ENCODE data around the gene CDC6.

The CDC6 gene

DNA sequence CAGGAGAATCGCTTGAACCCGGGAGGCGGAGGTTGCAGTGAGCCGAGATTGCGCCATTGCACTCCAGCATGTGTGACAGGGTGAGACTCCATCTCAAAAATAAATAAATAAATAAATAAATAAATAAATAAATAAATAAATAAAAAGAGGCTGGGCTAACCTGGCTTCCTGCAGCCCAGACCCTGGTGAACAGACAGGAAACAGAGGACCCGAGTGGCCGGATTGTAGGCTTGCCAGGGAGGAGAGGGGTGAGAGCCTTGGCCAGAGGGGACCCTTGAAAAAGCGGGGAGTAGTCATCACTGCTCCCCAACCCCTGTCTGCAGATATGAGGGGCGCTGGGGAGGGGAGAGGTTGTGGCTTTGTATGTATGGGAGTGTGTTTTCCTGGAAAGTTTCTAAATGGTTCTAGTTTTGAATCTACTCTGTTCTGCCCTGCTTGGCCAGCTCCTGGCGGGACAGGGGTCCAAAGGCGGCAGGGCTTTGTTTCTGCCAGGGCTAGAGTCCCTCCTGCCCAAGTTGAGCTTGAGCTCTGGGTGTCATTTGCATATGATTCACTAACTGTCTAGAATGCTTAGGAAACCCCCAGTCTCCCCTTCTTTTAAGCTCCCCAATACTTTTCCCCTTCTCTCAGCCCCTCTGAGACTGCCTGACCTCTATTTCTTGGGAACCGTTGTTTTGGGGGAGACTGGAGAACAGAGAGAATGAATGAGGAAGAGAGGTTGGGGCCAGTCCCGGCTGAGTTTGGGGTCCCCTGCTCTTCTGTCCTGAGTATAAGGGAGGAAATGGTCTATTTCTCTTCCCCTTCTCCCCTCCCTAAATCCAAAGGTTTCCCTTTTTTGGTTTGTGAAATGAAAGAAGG lies 37.7 kb downstream of the CDC6 start:
- DNase-seq = no peak

DNA sequence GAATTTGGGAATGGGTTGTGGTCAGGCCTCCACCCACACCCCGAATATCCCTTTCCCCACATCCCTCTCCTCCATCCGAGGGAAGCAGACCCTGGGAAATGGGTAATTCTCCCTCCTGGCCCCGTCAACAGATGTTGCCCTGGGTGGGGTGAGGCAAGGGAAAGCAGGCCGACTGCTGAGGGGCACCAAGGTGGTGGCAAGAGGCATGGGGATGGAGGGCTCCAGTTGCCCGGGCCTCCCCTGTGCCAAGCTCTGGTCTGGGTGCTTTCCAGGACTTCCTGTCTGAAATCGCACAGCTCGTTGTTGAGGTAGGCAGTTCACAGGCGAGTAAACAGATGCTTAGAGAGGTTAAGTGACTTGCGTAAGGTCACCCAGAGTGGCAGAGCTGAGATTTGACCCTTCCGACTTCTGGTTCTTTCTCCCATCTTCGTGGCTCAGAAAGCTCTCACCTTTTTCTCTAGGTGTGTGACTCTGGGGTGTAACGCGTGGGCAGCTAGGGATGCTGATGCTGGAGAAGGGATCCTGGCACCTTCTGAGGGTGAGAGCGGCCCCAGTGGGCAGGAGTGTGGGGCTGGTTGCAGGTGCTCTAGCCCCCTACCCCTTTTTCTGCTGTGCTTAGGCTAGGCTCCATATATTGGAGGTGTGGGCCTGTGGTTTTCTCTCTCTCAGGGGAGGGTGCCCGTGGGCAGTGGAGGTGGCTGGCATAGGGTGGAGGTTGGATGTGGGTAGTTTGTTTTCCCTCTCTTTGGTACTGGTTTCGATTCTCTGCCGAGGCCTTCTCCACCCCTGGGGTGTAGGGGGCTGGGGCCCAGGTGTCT lies 38.5 kb downstream of the CDC6 start:
- DNase-seq = peak; percentile 44

DNA sequence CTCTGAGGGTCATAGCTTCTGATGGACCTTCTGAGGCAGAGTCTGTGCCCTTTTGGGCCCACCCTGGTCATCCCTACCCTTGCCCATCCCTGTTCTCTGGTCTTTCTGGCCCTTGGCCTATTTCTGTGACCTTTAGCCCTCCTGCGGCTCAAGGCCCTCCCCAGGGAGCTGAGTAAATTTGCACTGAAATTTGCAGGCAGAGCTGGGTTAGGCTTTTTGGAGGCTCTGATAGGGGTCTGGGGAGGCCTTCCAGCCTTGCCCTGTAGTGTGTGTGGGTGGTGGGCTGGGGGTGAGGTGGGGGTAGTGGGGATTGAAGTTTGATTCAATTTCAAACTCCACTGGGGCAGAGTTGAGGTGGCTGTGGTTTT lies 39.1 kb downstream of the CDC6 start:
- no peak for DNase-seq

DNA sequence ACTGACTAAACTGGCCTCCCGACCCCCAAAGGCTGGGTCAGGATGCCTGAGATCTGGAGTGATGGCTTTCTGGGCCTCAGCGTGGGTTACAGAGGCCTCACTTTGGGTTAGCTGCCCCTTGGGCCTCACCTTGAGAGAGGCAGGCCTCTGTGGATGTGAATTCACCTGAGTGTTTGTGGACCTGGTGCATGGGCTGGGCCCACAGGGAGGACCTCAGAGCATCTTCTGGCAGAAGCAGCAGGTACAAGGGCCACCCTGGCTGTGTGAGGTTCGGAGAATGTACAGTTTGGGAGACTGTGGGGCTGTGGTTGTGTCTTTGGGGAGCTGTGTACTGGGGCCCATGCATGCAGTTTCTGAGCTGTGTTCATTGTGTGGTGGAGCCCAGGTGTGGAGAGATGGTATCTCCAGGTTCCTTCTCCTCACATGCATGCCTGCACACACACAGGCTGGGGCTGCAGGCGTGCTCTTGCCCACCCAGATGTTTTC lies 39.6 kb downstream of the CDC6 start:
- DNase-seq = no peak

DNA sequence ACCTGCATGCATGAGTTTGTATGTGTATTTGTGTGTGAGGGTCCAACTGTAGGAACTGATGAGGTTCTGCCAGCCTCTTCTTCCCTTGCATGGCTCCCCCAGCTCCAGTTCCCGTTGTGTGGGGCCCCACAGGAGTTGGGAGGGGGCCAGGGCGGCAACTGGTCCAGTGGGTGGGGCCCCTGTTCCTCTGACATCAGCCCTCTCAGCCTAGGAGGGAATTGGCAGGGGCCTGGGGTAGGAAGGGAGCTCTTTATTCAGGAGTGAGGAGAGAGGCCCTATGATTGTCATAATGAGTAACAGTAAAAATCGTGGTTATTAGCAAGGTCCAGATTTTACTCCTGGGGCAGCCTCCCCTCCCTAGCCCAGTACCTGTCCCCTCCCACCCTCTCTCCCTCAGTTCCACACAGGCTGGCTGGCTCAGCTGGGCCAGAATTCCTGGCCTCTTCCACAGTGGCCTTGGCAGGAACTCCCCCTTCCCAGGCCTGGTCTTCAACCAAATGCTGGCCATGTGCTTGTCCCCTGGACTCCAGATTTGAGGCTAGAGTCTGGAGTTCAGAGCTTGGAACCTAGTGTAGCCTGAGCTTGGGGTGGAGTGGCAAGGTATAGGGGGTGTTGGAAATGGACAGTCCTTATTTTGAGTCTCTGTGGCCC lies 40.2 kb downstream of the CDC6 start:
- DNase-seq = no peak

DNA sequence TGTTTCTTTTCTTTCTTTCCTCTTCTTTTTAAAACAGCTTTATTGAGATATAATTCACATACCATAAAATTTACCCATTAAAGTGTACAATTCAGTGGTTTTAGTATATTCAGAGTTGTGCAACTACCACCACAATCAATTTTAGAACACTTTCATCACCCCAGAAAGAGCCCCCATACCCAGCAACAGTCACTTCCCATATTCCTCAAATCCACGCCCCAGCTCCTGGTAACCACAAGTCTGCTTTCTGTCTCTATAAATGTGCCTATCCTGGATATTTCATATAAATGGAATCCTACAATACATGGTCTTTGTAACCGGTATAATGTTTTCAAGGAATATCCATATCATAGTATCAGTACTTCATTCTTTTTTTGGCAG lies 40.7 kb downstream of the CDC6 start:
- no peak for DNase-seq

DNA sequence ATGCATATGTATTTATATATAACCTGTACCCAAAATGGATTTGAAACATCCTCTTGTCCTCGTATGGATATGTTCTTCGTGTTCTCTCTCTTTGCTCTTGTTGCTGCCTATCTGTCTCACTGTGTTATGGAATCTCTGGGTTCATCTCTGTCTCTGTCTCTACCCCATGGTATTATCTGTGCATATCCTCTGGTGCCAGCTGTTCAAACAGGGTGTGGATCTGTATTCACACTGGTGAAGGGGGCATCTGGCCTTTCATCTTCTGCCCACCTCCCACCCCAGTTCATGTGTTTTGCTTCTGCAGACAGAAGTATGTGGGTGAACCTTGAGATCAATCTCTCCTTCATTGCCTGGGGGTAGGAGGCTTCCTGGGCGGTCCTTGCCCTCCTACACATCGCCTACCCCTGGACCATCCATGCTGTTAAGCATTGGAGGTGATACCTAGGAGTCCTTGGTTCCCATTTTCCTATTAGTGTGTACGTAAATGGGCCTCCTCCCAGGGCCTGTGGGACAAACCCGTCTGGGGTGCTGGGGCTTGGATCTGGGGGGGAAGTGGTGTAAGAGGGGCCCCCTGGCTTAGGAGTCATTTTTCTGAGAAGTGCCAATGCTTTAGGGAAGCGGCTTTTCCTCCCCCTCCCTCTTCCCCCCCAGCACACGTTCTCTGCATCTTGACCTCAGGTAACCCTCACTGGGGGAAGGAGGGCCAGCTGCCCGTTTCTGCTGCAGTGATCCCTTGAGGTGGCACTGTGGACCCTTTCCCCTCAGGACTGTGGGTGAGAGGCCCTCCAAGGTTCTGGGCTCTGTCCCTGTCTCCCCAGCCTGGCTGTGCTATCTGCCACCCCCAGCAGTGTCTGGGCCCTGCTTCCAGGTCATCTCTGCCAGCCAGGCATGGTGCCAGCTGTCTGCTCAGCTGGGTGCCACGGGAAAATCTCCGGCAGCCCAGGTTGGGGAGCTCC lies 42.4 kb downstream of the CDC6 start:
- DNase-seq = peak; percentile 85

DNA sequence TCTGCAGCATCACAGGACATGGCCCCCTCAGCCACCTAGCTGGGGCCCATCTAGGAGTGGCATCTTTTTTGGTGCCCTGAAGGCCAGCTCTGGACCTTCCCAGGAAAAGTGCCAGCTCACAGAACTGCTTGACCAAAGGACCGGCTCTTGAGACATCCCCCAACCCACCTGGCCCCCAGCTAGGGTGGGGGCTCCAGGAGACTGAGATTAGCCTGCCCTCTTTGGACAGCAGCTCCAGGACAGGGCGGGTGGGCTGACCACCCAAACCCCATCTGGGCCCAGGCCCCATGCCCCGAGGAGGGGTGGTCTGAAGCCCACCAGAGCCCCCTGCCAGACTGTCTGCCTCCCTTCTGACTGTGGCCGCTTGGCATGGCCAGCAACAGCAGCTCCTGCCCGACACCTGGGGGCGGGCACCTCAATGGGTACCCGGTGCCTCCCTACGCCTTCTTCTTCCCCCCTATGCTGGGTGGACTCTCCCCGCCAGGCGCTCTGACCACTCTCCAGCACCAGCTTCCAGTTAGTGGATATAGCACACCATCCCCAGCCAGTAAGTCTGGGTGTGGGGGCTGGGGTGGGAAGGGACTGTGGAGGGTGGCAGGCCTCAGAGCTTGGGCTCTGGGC lies 43.3 kb downstream of the CDC6 start:
- no peak for DNase-seq

DNA sequence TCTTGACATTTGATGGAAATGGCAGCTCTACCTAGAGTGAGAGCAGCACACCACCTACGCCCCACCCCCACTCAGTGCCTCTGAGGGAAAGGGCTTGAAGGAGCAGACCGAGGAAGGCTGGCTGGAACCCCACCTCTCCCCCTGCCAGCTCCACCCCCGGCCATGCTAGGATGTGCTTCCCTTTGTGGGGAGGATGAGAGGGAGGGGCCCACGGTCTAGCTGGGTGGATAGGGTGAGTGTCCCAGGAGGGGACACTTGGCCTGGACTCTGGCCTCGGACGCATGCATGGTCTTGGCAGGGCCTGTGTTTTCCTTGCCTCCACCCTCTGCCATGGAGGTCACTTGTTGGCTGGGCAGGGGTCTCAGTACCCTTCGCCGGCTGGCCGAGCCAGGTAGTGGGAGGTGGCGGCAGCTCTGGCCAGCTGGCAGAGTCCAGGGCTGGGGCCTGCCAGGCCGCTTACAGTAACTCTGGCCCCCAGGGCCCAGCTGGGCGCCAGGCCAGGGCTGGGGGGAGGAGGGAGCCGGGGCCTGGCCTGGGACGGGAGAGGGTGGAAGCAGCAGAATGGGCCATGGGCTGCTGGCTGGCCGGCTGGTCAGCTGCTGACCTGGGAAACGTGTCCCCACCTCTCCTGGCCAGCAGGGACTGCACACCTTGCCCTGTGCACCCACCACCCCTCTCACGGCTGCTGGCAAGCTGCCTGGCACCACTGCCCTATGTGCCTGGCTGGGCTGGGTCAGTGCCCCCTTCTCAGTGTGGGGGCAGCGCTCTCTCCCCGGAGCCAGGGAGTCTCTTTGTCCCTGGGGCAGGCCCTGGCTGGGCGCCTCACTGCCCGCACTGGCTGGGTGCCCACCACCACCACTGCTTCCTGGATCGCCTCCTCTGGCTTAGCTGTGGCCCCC lies 44.3 kb downstream of the CDC6 start:
- no peak for DNase-seq

DNA sequence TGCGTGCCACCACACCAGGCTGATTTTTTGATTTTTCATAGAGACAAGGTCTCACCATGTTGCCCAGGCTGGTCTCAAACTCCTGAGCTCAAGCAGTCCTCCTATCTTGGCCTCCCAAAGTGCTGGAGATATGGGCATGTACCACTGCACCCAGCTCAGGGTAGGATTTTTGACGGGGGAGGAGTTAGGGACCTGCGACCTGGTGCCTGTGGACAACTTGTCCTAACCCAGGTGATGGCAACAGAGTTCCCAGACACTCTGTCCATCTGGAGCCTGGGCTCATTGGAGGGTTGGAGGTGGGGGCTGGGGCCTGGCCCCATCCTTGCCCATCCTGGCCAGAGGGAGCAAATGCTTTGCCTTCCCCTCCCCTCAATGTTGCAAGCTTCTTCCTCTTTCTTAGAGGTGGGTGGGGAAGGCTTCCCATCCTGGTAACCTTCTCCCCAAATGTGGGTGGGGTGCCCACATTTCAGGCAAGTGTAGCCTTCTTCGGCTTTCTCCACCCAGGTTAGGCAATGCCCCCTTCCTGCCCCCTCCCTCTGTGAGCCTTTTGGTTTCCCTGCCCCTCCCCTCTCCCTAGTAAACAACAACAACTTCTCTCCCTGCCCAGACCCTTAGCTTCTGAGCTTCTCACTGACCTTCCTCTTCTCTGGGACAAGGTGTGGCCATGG lies 46.2 kb downstream of the CDC6 start:
- DNase-seq = peak; percentile 62

DNA sequence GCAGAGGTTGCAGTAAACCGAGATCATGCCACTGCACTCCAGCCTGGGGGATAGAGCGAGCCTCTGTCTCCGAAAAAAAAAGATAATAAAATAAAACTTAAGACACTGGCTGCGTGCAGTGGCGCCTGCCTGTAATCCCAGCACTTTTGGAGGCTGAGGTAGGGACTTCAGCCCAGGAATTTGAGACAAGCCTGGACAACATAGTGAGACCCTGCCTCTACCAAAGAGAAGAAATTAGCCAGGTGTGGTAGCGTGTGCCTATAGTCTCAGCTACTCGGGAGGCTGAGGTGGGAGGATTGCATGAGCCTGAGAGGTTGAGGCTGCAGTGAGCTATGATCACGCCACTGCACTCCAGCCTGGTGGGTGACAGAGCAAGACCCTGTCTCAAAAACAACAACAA lies 47.9 kb downstream of the CDC6 start:
- no peak for DNase-seq

DNA sequence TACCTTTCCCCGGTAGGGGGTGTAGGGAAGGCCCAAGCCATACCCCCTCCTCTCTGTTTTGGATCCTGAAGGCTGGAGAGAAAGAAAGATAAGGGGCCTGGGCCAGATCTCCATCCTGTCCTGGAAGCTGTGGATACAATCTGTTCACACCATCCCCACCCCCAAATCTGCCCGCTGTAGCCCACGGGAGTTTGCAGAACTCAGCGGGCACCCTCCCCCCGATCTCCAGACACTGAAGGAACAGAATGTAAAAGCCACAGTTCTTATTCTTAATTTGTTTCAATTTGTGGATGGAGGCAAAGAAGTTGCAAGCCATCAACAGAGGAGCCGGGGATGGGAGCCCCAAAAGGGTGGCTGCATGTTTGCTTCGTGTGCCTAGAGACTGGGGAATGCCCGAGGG lies 49.7 kb downstream of the CDC6 start:
- DNase-seq = no peak

DNA sequence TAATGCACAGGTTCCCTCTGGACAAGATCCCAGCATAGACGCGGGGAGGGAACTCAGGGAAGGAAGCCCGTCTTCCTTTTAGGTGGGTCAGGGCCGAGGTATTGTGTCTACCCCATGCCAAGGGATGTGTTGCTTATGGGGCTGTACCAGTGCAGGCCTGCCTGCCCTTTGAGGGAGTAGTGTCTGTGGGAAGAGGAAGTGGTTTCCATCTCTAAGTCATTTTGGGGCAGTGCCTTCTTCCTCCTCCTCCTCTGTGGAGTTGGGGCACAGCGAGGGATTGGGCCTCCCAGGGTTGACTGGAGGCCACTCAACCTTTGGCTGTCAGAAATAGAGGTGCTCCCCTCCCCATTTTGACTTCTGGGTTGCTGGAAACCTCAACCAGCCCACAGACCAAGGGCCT lies 50.4 kb downstream of the CDC6 start:
- peak; percentile 36 for DNase-seq

DNA sequence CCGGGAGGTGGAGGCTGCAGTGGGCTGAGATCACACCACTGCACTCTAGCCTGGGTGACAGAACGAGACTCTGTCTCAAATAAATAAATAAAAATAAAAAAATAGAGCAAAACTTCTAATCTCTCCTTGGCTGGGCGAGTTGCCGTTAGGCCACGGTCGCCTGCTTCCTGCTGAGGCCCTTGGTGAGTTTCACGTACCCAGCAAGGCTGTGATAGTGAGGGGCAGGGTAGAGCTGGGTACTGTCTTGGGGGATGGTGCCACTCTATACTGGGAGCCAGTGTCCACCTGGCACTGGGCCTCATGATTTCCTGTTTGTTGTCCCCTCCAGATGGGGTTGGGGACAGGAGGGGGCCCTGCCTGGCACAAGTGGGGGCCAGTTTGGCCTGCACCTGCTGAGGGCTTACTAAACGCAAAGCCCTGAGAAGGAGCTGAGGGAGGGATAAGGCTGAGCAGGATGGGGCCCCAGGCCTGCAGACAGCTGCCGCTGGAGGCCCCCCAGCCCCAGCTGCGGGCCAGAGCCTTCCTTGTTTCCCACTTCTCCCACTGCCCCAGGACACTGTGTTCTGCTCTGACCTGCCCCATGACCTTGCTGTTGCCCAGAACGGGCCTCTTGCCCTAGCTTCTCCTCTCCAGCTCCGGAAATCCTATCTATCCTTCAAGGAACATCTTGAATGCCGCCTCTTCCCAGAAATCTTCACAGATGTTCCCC lies 51.4 kb downstream of the CDC6 start:
- DNase-seq = peak; percentile 41

DNA sequence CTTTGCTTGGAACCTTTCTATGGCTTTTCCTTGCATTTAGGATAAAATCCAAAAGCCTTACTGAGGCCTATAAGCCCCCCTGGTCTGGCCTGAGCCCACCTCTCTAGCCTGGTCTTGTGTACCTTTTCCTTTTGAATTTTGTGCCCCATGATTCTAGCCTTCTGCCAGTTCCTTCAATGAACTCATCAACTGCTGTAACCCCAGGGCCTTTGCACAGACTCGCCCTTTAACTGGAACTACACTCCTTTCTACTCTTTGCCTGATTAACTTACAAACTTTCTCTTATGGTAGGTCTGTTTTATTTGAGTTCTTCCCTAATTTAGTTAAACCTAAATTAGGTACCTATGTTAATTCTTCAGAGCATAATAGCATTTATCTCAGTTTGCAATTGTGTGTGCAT lies 52.6 kb downstream of the CDC6 start:
- no peak for DNase-seq

DNA sequence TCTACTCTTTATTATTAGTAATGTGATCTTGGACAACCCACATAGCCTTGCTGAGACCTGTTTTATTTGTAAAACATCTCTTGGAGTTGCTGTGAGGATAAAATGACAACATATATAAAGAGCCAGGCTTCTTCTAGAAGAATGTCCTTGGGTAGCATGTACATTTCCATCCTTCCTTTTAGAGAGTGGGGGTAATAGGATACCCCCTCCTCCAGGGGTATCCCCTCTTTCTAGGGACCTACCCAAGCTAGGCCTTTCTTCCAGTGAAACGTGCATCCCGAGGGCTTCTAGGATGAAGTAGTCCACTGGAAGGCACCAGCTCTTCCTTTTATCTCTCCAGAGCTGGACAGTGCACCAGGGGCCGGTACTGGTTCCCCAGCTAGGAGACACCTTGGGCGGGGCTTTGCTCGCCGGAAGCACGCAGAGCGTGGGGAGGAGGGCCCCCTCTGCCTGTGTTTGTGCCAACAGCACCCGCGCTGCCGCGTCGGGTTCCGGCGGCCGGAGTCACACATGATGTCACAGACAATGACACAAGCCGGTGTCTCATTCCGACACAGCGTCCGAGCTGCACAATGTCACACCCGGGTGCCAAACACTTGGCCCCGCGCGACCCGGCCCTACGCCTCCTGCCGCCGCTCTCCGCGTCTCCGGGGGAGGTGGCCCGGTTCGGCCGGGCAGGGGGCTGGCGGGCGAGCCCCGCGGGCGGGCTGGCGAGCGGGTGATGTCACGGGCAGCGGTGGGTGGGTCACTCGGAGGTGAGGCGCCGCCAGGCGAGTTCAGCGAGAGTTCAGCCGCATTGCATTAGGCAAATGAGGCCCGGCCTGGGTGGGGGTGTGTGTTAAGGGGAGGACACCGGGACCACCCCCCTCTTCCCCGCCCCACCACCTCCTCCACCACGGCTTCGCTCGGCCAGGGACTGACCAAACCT lies 53.5 kb downstream of the CDC6 start:
- no peak for DNase-seq

DNA sequence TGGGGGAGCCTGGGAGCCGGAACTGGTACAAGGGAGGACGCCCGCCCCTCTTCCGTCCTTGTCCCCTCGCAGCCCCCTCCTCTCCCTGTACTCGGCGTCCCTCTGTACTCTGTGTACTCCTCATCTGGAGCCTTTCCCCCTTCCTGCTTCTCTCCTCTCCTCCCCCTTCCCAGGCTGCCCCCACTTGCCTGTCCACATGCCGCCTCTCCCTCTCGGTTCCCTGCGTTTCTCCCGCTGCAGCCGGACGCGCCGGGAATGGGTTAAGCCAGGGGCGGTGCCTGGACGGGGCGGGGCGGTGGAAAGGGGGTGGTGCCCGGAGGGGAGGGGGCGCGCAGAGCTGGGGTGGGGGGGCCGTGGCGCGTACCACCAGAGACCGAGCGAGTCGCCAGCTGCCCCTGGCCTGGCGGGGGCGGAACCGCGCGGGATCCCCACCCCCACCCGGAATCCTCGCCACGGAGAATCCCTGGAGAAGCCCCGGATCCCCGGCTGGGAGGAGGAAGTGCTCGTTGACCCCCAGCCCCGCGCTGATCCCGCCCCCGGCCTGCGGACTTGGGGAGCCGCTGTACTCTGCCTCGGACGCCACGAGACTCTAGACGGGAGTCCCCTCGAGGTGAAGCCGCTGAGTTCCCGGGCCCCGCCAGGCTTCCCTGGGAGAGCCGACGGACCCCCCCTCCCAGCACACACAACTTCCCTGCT lies 54.3 kb downstream of the CDC6 start:
- DNase-seq = no peak
